HUES6 (cell line): ENCODE results near the gene SHROOM4.
A peak's percentile ranks its signal among the peaks of the same experiment; 100 is the strongest.

Experiments
- H3K27ac ChIP-seq: 2 replicates; pipeline ENCODE4 v1.7.0; 2013; ENCODE audit warnings: low read depth, mild to moderate bottlenecking, low read length, inconsistent platforms
- H3K27me3 ChIP-seq: 2 replicates; pipeline ENCODE4 v1.6.1; 2013; ENCODE audit warnings: low read length; ENCODE audit not compliant: control insufficient read depth, insufficient read depth
- H3K36me3 ChIP-seq: 2 replicates; pipeline ENCODE4 v1.6.1; 2013; ENCODE audit warnings: low read length; ENCODE audit not compliant: control insufficient read depth, insufficient read depth
- H3K4me1 ChIP-seq: 2 replicates; pipeline ENCODE4 v1.6.1; 2013; ENCODE audit warnings: low read length; ENCODE audit not compliant: control insufficient read depth, insufficient read depth
- H3K4me3 ChIP-seq: 2 replicates; pipeline ENCODE4 v1.5.1; 2013; ENCODE audit warnings: low read depth, low read length
- H3K9ac ChIP-seq: one replicate; pipeline ENCODE4 v1.6.1; 2013; ENCODE audit warnings: mild to moderate bottlenecking, low read length
- H3K9me3 ChIP-seq: 2 replicates; pipeline ENCODE4 v1.6.1; 2013; ENCODE audit warnings: low read depth, low read length; ENCODE audit not compliant: control insufficient read depth, insufficient read depth

Gene SHROOM4

GRCh38 chrX:50818986-50819385 is 5.0 kb upstream of the SHROOM4 start:
- no peaks in the 10 kb centered on the region; the same call in 1 of the 2 replicates for H3K27me3 ChIP-seq
- H3K27ac ChIP-seq, result no peak overlapping the region
- no peaks in the 10 kb centered on the region for H3K36me3 ChIP-seq
- H3K9ac ChIP-seq, result no peak overlapping the region
- no peaks in the 10 kb centered on the region for H3K9me3 ChIP-seq
- H3K4me1 ChIP-seq, result peaks cover 7% of the 10 kb centered on the region
- no peak overlapping the region for H3K4me3 ChIP-seq

- no peaks in the 10 kb centered on the region for H3K9me3 ChIP-seq
These were observed 1.1 kb upstream of the SHROOM4 start for GRCh38 chrX:50815120-50815519.

GRCh38 chrX:50814701-50815100 is 707 bp upstream of the SHROOM4 start:
- H3K4me1 ChIP-seq, result peaks cover 16% of the 10 kb centered on the region

More at GRCh38 chrX:50815120-50815519, 1.1 kb upstream of the SHROOM4 start:
- no peak overlapping the region; the same call in 1 of the 2 replicates for H3K4me3 ChIP-seq
- peaks cover 8% of the 10 kb centered on the region; the same call in 1 of the 2 replicates for H3K27me3 ChIP-seq
- H3K9ac ChIP-seq, result no peak overlapping the region
- peaks cover 16% of the 10 kb centered on the region for H3K4me1 ChIP-seq
- no peak overlapping the region for H3K27ac ChIP-seq
- no peaks in the 10 kb centered on the region; the same call in 1 of the 2 replicates for H3K36me3 ChIP-seq

GRCh38 chrX:50812995-50813842 is 775 bp downstream of the SHROOM4 start:
- Histone ChIP-seq H3K4me3 (peak overlapping the region; percentile 86), H3K27me3 (peaks cover 8% of the 10 kb centered on the region; the same call in 1 of the 2 replicates), H3K27ac (no peak overlapping the region; the same call in 1 of the 2 replicates)

More at GRCh38 chrX:50814701-50815100, 707 bp upstream of the SHROOM4 start:
- peak overlapping the region; percentile 44; the same call in 1 of the 2 replicates for H3K27ac ChIP-seq
- H3K36me3 ChIP-seq, result no peaks in the 10 kb centered on the region; the same call in 1 of the 2 replicates
- H3K27me3 ChIP-seq, result peaks cover 8% of the 10 kb centered on the region; the same call in 1 of the 2 replicates
- H3K9me3 ChIP-seq, result no peaks in the 10 kb centered on the region
- peak overlapping the region; percentile 86 for H3K4me3 ChIP-seq
- H3K9ac ChIP-seq, result peak overlapping the region; percentile 58

GRCh38 chrX:50805276-50805675 is 8.7 kb downstream of the SHROOM4 start:
- Histone ChIP-seq H3K27ac (no peak overlapping the region), H3K27me3 (no peaks in the 10 kb centered on the region), H3K9me3 (no peaks in the 10 kb centered on the region), H3K4me1 (peaks cover 17% of the 10 kb centered on the region), H3K36me3 (no peaks in the 10 kb centered on the region), H3K9ac (no peak overlapping the region), H3K4me3 (no peak overlapping the region)

More at GRCh38 chrX:50812995-50813842, 775 bp downstream of the SHROOM4 start:
- H3K4me1 ChIP-seq, result peaks cover 16% of the 10 kb centered on the region
- H3K9ac ChIP-seq, result peak overlapping the region; percentile 58
- H3K9me3 ChIP-seq, result no peaks in the 10 kb centered on the region
- H3K36me3 ChIP-seq, result no peaks in the 10 kb centered on the region; the same call in 1 of the 2 replicates

GRCh38 chrX:50801135-50801534 is 12.9 kb downstream of the SHROOM4 start:
- no peak overlapping the region for H3K27ac ChIP-seq
- peaks cover 27% of the 10 kb centered on the region for H3K4me1 ChIP-seq
- no peaks in the 10 kb centered on the region for H3K36me3 ChIP-seq
- H3K9ac ChIP-seq, result no peak overlapping the region
- no peaks in the 10 kb centered on the region for H3K9me3 ChIP-seq
- H3K27me3 ChIP-seq, result no peaks in the 10 kb centered on the region
- no peak overlapping the region for H3K4me3 ChIP-seq

GRCh38 chrX:50799531-50799961 is 14.4 kb downstream of the SHROOM4 start:
- Histone ChIP-seq H3K4me3 (no peak overlapping the region), H3K27ac (no peak overlapping the region), H3K4me1 (peaks cover 27% of the 10 kb centered on the region), H3K27me3 (no peaks in the 10 kb centered on the region), H3K9me3 (no peaks in the 10 kb centered on the region), H3K36me3 (no peaks in the 10 kb centered on the region), H3K9ac (no peak overlapping the region)

GRCh38 chrX:50798783-50799182 is 15.2 kb downstream of the SHROOM4 start:
- Histone ChIP-seq H3K4me1 (peaks cover 27% of the 10 kb centered on the region), H3K27me3 (no peaks in the 10 kb centered on the region), H3K9me3 (no peaks in the 10 kb centered on the region), H3K36me3 (no peaks in the 10 kb centered on the region), H3K4me3 (no peak overlapping the region), H3K9ac (no peak overlapping the region), H3K27ac (no peak overlapping the region)

GRCh38 chrX:50787099-50787498 is 26.9 kb downstream of the SHROOM4 start:
- H3K36me3 ChIP-seq, result no peaks in the 10 kb centered on the region
- H3K9me3 ChIP-seq, result no peaks in the 10 kb centered on the region
- H3K9ac ChIP-seq, result no peak overlapping the region
- H3K4me1 ChIP-seq, result no peaks in the 10 kb centered on the region
- H3K27ac ChIP-seq, result no peak overlapping the region
- H3K27me3 ChIP-seq, result no peaks in the 10 kb centered on the region
- no peak overlapping the region for H3K4me3 ChIP-seq

GRCh38 chrX:50780144-50780543 is 33.9 kb downstream of the SHROOM4 start:
- H3K4me1 ChIP-seq, result peaks cover 16% of the 10 kb centered on the region
- H3K27ac ChIP-seq, result no peak overlapping the region
- H3K27me3 ChIP-seq, result no peaks in the 10 kb centered on the region
- peaks cover 2% of the 10 kb centered on the region; the same call in 1 of the 2 replicates for H3K9me3 ChIP-seq
- H3K4me3 ChIP-seq, result no peak overlapping the region
- no peak overlapping the region for H3K9ac ChIP-seq
- H3K36me3 ChIP-seq, result no peaks in the 10 kb centered on the region

- no peak overlapping the region for H3K9ac ChIP-seq
- no peak overlapping the region for H3K4me3 ChIP-seq
- H3K27ac ChIP-seq, result no peak overlapping the region; the same call in 1 of the 2 replicates
- peaks cover 18% of the 10 kb centered on the region for H3K4me1 ChIP-seq
- no peaks in the 10 kb centered on the region for H3K36me3 ChIP-seq
- H3K9me3 ChIP-seq, result peaks cover 2% of the 10 kb centered on the region; the same call in 1 of the 2 replicates
- no peaks in the 10 kb centered on the region for H3K27me3 ChIP-seq
These were observed 34.3 kb downstream of the SHROOM4 start for GRCh38 chrX:50779694-50780093.
